Psoas muscle (tissue), 8 donors: ENCODE measurements around the gene NPIPA1. TPM values are rescaled to one million over a fixed set of nuclear protein-coding genes. Genes with fewer than 3 reads are reported as not detected.
A peak's percentile ranks its signal among the peaks of the same experiment; 100 is the strongest.
"Not testable (repeated sequence)": the region's sequence is repeated elsewhere in the genome, so short reads cannot be mapped to it uniquely, and the experiment has no call there.

Source experiments
- ATAC-seq, 4 donors: fragments of 200-7000 bp; cut with Tn5 transposase; one replicate each; pipeline ENCODE4 v1.9.1; 2020; ENCODE audit warnings: moderate library complexity in 3 of 4, mild to moderate bottlenecking in 2 of 4
- DNase-seq, 2 donors: peaks; one replicate each; pipeline ENCODE4 v3.0.0-alpha.2; 2020
- H3K27ac ChIP-seq: fragments of 200-600 bp; one replicate; pipeline ENCODE4 v1.8.0; 2022
- H3K27me3 ChIP-seq, 3 donors: fragments of 200-600 bp in 1 of 3; one replicate each; pipeline versions ENCODE4 v1.6.1 to v1.8.0; 2013 to 2022; ENCODE audit warnings: low read length in 2 of 3, mild to moderate bottlenecking in 2 of 3, moderate library complexity in 1 of 3; ENCODE audit not compliant: insufficient read depth in 3 of 3
- H3K36me3 ChIP-seq, 2 donors: fragments of 200-600 bp in 1 of 2; one replicate each; pipeline versions ENCODE4 v1.6.1 to v1.8.0; 2013 to 2022; ENCODE audit warnings: low read depth in 1 of 2, mild to moderate bottlenecking in 1 of 2, moderate library complexity in 1 of 2; ENCODE audit not compliant: insufficient read depth in 1 of 2
- H3K4me1 ChIP-seq: fragments of 200-600 bp; one replicate; pipeline ENCODE4 v1.8.0; 2022
- H3K4me3 ChIP-seq: fragments of 200-600 bp; one replicate; pipeline ENCODE4 v1.8.0; 2022; ENCODE audit warnings: mild to moderate bottlenecking
- H3K9me3 ChIP-seq: fragments of 200-600 bp; one replicate; pipeline ENCODE4 v1.8.0; 2022
- WGBS, 3 donors: extraction: QIAGEN DNeasy Blood & Tissue Kit; methylation state at CpG; one replicate each; pipeline versions ENCODE4 v1.1.6 to v1.1.7; 2013; 5-methylcytosine and 5-hydroxymethylcytosine counted together
- intact Hi-C, 2 donors: fragments of 100-400 bp; cut with DNase I; formaldehyde crosslinking; loops; one replicate each; pipeline versions ENCODE4 v1.11.0 to v1.14.2; 2022
- polyA plus RNA-seq, 3 donors: library from polyadenylated mRNA; stranded (reverse); fragments of 200-250 nt; gene quantifications; one replicate each; pipeline ENCODE4 v1.2.3, GENCODE V29; 2013
- total RNA-seq, 4 donors: library from RNA; stranded (reverse); fragmentation: NEBNext Ultra II Directional in 2 of 4; extraction: Animal tissue kit (Norgen Biotek cat#: 25700) in 2 of 4; gene quantifications; one replicate each; pipeline versions ENCODE4 v1.2.1 to v1.2.4, GENCODE V29; 2021 to 2023
- donor health status: healthy with polysubstance abuse.
- donor health status: DM: no; HTN: no; CAD: no; lungs with moderate emphysema.
- donor health status: Bipolar disorder and iron deficiency.
- donor health status: healthy.
- donor health status: DM: yes; HTN: yes; CAD: no.
- donor health status: DM: no; HTN: no; CAD: no.
- donor health status: DM: no; HTN: no; CAD: no.
- donor health status: DM: yes; HTN: yes; CAD: no.

Gene NPIPA1
- total and polyA plus RNA-seq, 7 donors, result 34.0 to 58.5 (median 45.4) TPM

- DNase-seq, H3K36me3 ChIP-seq, H3K27me3 ChIP-seq, H3K4me3 ChIP-seq, ATAC-seq, H3K27ac ChIP-seq, intact Hi-C loops, H3K4me1 ChIP-seq, H3K9me3 ChIP-seq: not testable (repeated sequence)
- WGBS, 3 donors, result 66 to 68% (median 66%) methylated on average over 14 of the region's 16 CpGs
Measured at GRCh38 chr16:14976971-14977736, 39.9 kb downstream of the NPIPA1 start.

- 94 to 95% (median 95%) methylated on average over 8 of the region's 8 CpGs for WGBS, 3 donors
- intact Hi-C loops, result not testable (repeated sequence)
Measured at GRCh38 chr16:14978281-14978680, 41.0 kb downstream of the NPIPA1 start.

GRCh38 chr16:14978908-14979307 is 41.7 kb downstream of the NPIPA1 start:
- H3K36me3 ChIP-seq, DNase-seq, H3K4me3 ChIP-seq, H3K9me3 ChIP-seq, H3K4me1 ChIP-seq, ATAC-seq, intact Hi-C loops, H3K27me3 ChIP-seq, H3K27ac ChIP-seq: not testable (repeated sequence)
- WGBS, 3 donors, result 74 to 88% (median 77%) methylated on average over 4 of the region's 4 CpGs

More at GRCh38 chr16:14978281-14978680, 41.0 kb downstream of the NPIPA1 start:
- H3K36me3 ChIP-seq, H3K27me3 ChIP-seq, H3K27ac ChIP-seq, DNase-seq, ATAC-seq, H3K9me3 ChIP-seq, H3K4me3 ChIP-seq, H3K4me1 ChIP-seq: not testable (repeated sequence)

GRCh38 chr16:14981234-14981633 is 44.0 kb downstream of the NPIPA1 start:
- H3K9me3 ChIP-seq, H3K36me3 ChIP-seq, H3K4me3 ChIP-seq, H3K27me3 ChIP-seq, intact Hi-C loops, DNase-seq, H3K4me1 ChIP-seq, H3K27ac ChIP-seq, ATAC-seq: not testable (repeated sequence)
- WGBS, 3 donors, result 73 to 77% (median 76%) methylated on average over 3 of the region's 3 CpGs

- H3K9me3 ChIP-seq, H3K4me1 ChIP-seq, H3K27ac ChIP-seq, H3K4me3 ChIP-seq, H3K27me3 ChIP-seq, intact Hi-C loops, DNase-seq, H3K36me3 ChIP-seq: not testable (repeated sequence)
- WGBS, 3 donors, result 0 to 36% (median 30%) methylated on average over 1 of the region's 2 CpGs
- peak in 3 of 4 donors; percentile 56 to 63 (median 60) for ATAC-seq
Measured at GRCh38 chr16:14982521-14982920, 45.3 kb downstream of the NPIPA1 start.

DNA sequence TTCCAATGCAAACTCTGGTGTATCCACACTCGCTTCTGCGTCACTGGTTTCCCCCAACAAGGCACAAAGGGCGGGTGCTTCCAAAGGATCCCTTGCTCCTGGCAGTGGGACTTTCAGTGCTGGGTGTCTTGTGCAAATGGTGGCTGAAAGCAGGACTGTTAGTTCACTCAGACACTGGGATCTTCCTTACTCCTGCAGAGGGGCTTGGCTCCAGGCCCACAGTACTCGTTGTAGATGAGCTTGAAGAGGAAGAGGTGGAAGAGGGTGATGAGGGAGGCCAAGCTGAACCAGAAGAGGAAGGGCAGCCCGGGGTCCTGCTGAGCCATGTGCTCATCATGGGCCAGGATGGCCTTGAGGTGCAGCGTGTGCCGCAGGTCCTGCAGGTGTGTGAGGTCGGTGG is 50.8 kb downstream of the NPIPA1 start:
- H3K4me3 ChIP-seq, DNase-seq, ATAC-seq, H3K36me3 ChIP-seq, intact Hi-C loops, H3K4me1 ChIP-seq, H3K9me3 ChIP-seq, H3K27me3 ChIP-seq, H3K27ac ChIP-seq: not testable (repeated sequence)
- 78 to 85% (median 83%) methylated on average over 7 to 8 of the region's 8 CpGs for WGBS, 3 donors

GRCh38 chr16:14988661-14989191 is 51.5 kb downstream of the NPIPA1 start:
- DNase-seq, H3K9me3 ChIP-seq, H3K27me3 ChIP-seq, H3K27ac ChIP-seq, H3K4me1 ChIP-seq, H3K4me3 ChIP-seq, H3K36me3 ChIP-seq, intact Hi-C loops: not testable (repeated sequence)
- ATAC-seq, result peak; percentile 9 to 18 (median 16)
- 87 to 93% (median 91%) methylated on average over 25 of the region's 25 CpGs for WGBS, 3 donors
